GM12873 (cell line): ENCODE measurements around the gene CAMTA2.

ENCODE experiments used
- CTCF ChIP-seq: IDR thresholded peaks from 2 replicates; pipeline ENCODE4 v1.5.1; 2012; ENCODE audit warnings: low read depth, mild to moderate bottlenecking, moderate library complexity, low read length, control low read depth; ENCODE audit not compliant: insufficient read depth; ENCODE audit errors: missing control alignments

The CAMTA2 gene

GRCh38 chr17:4931963-4932362 lies 55.5 kb downstream of the CAMTA2 start, which contains the start of gene GP1BA:
GP1BA (plus strand) TSS chr17:4932277; CDS start chr17:4932605, 328 bp downstream.
- TF ChIP-seq CTCF, result no peak

GRCh38 chr17:4928881-4929280 lies 58.6 kb downstream of the CAMTA2 start:
- no peak for TF ChIP-seq CTCF

- TF ChIP-seq CTCF, result no peak
Observed at GRCh38 chr17:4921320-4921719, 66.2 kb downstream of the CAMTA2 start.

GRCh38 chr17:4920351-4921048 lies 67.0 kb downstream of the CAMTA2 start:
- TF ChIP-seq CTCF, result no peak

GRCh38 chr17:4919511-4920047 lies 67.9 kb downstream of the CAMTA2 start:
- no peak for TF ChIP-seq CTCF
